Raji (cell line): ENCODE measurements around the gene KDM2B.

Source experiments
- POLR2A ChIP-seq: IDR thresholded peaks from 2 replicates; pipeline ENCODE4 v1.6.1; 2011; ENCODE audit warnings: low read depth, low read length, control low read depth; ENCODE audit not compliant: insufficient read depth

The KDM2B gene

GRCh38 chr12:121436706-121437105, 144.1 kb downstream of the KDM2B start:
- TF ChIP-seq POLR2A, result no peak

GRCh38 chr12:121432740-121433480, 147.9 kb downstream of the KDM2B start:
- TF ChIP-seq POLR2A, result no peak

- no peak for TF ChIP-seq POLR2A
Measured at GRCh38 chr12:121430833-121431415, 149.9 kb downstream of the KDM2B start.

DNA sequence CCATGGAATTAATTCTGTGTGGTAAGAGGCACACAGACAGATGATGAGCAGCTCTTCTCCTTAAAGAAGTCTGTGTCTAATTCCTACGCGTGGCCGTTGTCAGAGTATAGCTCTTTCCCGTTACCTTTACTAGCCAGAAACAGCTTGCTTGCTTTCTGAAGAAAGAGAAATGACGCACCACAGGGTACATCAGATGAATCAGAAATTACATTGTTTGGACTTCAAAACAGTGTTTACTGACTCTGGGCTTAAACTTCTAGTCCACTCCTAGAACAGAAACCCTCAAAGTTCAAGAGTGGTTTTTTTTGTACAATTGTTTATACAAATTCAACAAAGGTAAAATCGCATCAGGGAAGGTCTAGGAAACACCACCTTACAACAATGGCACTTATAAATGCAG, 151.9 kb downstream of the KDM2B start:
- no peak for TF ChIP-seq POLR2A

- no peak for TF ChIP-seq POLR2A
Measured at GRCh38 chr12:121427556-121428050, 153.2 kb downstream of the KDM2B start.

DNA sequence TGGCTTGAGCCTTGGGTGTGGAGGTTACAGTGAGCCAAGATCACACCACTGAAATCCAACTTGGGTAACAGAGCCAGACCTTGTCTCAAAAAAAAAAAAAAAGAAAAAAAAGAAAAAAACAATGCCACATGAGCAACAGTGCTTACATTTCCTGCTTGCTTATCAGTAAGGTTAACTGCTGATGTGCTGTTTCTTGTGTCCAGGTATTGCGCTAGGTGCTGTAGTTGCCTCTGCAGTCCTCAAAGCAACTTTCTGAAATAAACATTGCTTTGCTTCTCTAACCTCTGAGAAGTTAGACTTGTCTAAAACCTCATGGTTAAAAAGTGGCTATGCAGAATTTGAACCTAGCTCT, 156.2 kb downstream of the KDM2B start:
- no peak for TF ChIP-seq POLR2A

DNA sequence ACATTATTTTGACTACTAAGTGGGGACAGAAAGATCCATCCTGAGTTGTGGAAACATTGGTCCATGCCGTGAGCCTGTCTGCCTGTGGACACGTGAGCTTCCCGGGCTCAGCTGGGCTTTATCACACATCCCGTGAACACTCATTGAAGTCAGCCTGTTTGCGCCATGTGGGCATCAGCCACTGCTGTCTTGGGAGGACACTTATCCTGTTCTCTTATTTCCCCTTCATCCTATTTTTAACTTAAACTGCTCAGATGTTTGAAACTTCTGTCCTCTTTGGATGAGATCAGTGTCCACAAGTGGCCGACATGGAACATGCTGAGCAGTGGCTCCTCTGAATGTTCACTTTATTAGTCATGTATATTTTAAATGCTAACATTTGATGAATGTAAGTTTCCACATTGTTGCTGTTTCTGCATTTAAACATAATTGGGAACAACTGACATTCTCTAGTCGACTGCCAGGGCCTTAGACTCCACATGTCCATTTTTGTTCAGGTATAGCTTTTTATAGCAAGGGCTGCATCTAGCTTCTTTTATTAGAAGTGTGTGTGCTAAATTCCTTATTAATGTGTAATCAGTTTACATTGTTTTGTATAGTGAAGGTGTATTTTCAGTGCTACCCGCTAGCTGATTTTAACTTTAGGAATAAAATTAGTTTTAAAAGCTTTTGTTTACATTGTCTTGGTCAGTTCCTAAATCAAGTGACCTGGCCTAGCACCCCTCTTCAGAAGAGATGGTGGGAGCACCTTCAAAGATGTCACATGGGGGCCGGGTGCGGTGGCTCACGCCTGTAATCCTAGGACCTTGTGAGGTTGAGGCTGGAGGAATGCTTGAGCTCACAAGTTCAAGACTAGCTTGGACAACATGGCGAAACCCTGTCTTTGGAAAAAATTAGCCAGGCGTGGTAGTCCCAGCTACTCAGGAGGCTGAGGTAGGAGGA, 156.9 kb downstream of the KDM2B start:
- TF ChIP-seq POLR2A, result no peak

- no peak for TF ChIP-seq POLR2A
Measured at GRCh38 chr12:121423253-121423652, 157.6 kb downstream of the KDM2B start.

GRCh38 chr12:121420109-121420508, 160.7 kb downstream of the KDM2B start:
- no peak for TF ChIP-seq POLR2A

DNA sequence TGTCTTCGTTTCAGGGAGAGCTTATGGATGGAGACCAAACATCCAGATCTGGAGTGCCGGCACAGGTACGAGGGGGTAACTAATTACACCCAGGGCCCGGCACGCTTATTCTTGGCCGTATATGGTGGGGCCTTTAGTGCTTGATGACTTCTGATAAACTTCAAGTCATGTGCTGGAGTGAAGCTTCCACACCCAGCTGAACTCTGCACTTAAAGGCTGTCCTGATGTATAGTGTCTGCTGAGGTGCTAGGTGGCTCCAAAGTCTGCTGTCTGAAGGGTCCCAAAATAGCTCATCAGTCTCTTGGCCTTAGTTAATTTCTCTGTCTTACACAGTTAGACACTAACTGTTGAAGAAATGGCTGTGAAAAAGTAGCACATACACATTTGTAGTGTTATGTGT, 163.0 kb downstream of the KDM2B start:
- no peak for TF ChIP-seq POLR2A

DNA sequence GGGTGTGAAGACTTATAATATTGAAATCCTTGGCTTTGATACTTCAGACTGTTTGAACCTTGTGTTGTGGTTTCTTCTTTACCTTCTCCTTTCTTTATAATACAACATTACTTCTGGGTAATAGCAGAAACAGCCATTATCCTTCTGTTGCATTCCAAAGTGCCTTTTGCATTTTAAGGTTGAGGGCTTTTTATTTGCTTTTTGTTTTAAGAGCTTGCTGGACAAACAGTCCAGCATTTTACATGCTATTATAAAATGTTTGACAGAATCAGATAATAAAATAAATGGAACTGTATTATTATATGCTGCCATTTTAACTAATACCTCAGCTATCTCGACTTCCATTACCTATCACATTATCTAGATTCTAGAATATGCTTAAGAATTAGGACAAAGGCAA, 166.9 kb downstream of the KDM2B start:
- TF ChIP-seq POLR2A, result no peak

- no peak for TF ChIP-seq POLR2A
Measured at GRCh38 chr12:121405211-121405610, 175.6 kb downstream of the KDM2B start.

GRCh38 chr12:121404734-121405133, 176.1 kb downstream of the KDM2B start:
- no peak for TF ChIP-seq POLR2A

DNA sequence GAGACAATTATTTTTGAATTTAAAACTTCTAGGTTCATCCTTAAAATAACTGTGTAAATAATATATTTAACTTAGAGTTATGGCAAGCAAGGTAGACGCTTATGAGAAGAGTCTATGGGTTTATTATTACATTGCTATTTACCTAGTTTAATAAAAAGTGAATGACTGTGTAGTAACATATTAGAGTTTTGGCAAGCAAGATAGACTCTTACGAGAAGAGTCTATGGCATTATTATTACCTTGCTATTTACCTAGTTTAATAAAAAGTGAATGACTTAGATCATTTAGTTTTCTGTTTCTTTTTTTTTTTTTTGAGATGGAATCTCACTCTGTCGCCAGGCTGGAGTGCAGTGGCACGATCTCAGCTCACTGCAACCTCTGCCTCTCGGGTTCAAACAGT, 177.1 kb downstream of the KDM2B start:
- no peak for TF ChIP-seq POLR2A

DNA sequence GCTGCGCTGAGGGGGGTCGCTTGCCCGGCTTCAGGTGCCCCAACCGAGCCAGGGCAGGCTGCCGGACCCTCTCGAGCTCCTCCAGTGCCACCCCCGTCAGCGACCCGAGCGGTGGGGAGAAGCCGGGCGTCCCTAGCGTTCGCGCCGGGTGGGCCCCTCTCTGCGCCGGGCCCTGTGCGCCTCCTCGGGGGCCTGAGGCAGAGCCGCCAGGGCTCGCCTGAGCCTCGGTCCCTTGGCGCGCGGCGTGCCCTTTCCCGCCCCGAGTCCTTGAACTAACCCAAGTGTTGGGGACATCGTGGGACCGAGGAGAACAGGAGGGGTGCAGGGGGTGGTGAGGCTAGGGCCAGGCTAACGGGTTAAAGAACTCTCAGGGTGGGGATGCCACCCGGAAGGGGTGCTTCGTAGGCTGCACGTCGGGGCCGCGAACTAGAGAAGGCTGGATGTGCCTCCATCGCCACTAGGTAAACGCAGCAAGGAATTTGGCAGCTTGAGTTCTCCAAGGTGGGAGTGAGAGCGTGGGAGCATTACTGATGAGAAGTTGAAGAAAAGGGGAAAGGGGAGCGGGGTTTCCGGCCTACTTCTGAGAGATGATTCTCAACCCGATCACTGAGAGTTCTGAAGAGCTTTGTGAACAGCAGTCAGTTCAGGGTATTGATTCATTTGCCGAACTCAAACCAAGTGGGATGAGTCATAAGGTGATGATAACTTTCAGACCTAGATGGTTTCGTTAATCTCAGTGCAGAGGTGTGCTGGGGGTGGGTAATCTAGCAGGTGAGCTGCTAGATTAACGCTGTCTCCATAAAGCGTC, 180.3 kb downstream of the KDM2B start:
- TF ChIP-seq POLR2A, result no peak
